HCT116 (cell line): ENCODE data around the gene DOCK1.

Experiments
- CBX3 ChIP-seq: IDR thresholded peaks from 2 replicates; pipeline ENCODE4 v1.6.1; 2012; ENCODE audit warnings: low read depth
- CTCF ChIP-seq, 3 experiments: fragments of 200-600 bp in 1 of 3; sonication (generic) in 1 of 3; IDR thresholded peaks in 2 of 3; conservative IDR thresholded peaks in 1 of 3; 2 replicates each; pipeline ENCODE4 v1.5.1; 2012 to 2017; ENCODE audit warnings: low read depth in 2 of 3, low read length in 2 of 3, antibody characterized with exemption in 1 of 3, borderline replicate concordance in 1 of 3, control low read depth in 1 of 3, mild to moderate bottlenecking in 1 of 3, mixed read lengths in 1 of 3, mixed run types in 1 of 3, moderate library complexity in 1 of 3; ENCODE audit not compliant: insufficient read depth in 1 of 3
- EGR1 ChIP-seq: IDR thresholded peaks from 2 replicates; pipeline ENCODE4 v1.6.1; 2012; ENCODE audit warnings: low read depth
- EZH2 ChIP-seq: fragments of 200-600 bp; sonication (generic); IDR thresholded peaks from 2 replicates; pipeline ENCODE4 v1.6.1; 2017; ENCODE audit warnings: antibody characterized with exemption, mixed run types
- EZH2phosphoT487 ChIP-seq: fragments of 200-600 bp; IDR thresholded peaks from 2 replicates; pipeline ENCODE4 v1.6.1; 2018; ENCODE audit warnings: antibody characterized with exemption, borderline replicate concordance
- FOSL1 ChIP-seq: IDR thresholded peaks from 2 replicates; pipeline ENCODE4 v1.6.1; 2012; ENCODE audit warnings: low read depth
- MAX ChIP-seq: IDR thresholded peaks from 2 replicates; pipeline ENCODE4 v1.6.1; 2012
- POLR2A ChIP-seq: IDR thresholded peaks from 2 replicates; pipeline ENCODE4 v1.7.0; 2011; ENCODE audit warnings: borderline replicate concordance; ENCODE audit not compliant: insufficient read depth, insufficient read length; ENCODE audit errors: extremely low read depth
- POLR2AphosphoS5 ChIP-seq: IDR thresholded peaks from 2 replicates; pipeline ENCODE4 v1.6.1; 2011; ENCODE audit warnings: mild to moderate bottlenecking, low read depth, low read length, moderate library complexity
- REST ChIP-seq: IDR thresholded peaks from 2 replicates; pipeline ENCODE4 v1.6.1; 2012; ENCODE audit warnings: low read depth
- SIN3A ChIP-seq: IDR thresholded peaks from 2 replicates; pipeline ENCODE4 v1.6.1; 2012; ENCODE audit warnings: low read depth
- SP1 ChIP-seq: IDR thresholded peaks from 2 replicates; pipeline ENCODE4 v1.6.1; 2012; ENCODE audit warnings: low read depth
- SRF ChIP-seq: IDR thresholded peaks from 2 replicates; pipeline ENCODE4 v1.6.1; 2012; ENCODE audit warnings: low read depth
- TF ChIP-seq, protein P1 (sequence below): IDR thresholded peaks from 2 replicates; pipeline ENCODE4 v1.6.1; 2012

DNA sequence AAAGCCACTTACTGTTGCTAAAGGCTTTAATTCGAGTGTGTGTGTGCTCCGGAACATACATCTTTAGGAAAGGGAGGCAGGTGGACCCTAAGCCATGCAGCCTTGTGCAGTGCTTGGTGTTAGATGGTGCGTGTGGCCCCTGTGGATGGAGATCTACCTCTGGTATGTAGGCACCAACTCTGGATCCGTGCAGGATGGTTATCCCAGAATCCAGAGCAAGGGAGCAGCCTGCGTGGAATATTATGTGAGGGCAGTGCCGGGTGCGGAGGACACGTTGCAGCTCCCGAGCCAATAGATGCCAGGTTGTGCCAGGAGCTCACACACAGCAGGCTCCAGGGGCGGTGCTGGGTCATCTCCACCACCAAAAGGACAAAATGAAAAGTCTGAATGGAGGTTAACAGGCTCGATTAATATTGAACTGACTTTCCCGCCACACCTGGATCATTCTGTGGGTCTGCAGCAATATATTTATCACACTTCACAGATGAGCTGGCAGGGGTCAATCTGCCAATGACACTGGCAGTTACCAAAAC lies 500.9 kb downstream of the DOCK1 start:
- TF ChIP-seq EZH2 (no peak), CTCF (IDR thresholded peaks at IDR 0.05 in 2 of 3, conservative IDR thresholded peaks at IDR 0.05 in 1 of 3; ENCODE audit: borderline replicate concordance in 1 of 3, insufficient read depth in 1 of 3, low read depth in 2 of 3, low read length in 2 of 3) (no peak), POLR2A (no peak), SRF (no peak), FOSL1 (no peak), SIN3A (no peak), POLR2AphosphoS5 (no peak), REST (no peak), EGR1 (no peak), EZH2phosphoT487 (no peak), CBX3 (no peak), MAX (no peak), SP1 (no peak)
- TF ChIP-seq, protein P1, sequence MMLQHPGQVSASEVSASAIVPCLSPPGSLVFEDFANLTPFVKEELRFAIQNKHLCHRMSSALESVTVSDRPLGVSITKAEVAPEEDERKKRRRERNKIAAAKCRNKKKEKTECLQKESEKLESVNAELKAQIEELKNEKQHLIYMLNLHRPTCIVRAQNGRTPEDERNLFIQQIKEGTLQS = no peak
